HG02763 (cell line): Measurements from ENCODE around the gene PPP1R9A.

Experiments used
- ATAC-seq: cut with Tn5 transposase; IDR thresholded peaks from one replicate; pipeline ENCODE4 v1.9.1; 2021; ENCODE audit warnings: mild to moderate bottlenecking, moderate library complexity; ENCODE audit not compliant: unreplicated experiment

The PPP1R9A gene

GRCh38 chr7:95092324-95092723, 184.9 kb downstream of the PPP1R9A start:
- no peak for ATAC-seq

GRCh38 chr7:95095259-95095965, 188.0 kb downstream of the PPP1R9A start:
- ATAC-seq = no peak

DNA sequence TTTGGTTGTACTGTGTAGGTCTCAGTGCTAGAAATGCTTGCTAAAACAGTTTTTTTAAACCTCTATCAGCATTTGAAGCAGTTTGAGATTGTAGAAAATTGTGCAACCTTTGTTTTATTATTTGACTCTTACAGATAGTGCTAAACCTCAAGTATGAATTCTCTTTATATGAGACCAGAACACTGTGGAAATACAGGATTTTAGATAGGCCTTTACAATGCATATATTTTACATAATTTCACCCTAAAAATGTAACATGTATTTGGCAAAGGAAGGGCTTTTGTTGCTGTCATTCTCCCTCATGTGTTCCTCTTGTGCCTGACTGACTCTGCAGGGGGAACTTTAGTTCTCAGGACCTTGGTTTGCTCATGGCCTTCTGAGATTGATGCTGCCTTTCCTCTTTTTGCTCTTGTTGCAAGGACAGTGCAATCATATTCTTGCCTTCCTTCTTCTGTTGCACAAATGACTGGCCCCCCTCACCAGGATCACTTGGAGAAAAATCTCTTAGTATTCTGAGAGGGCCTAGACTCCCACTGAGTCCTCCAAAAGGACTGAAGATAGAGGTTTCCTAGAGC, 188.7 kb downstream of the PPP1R9A start:
- no peak for ATAC-seq

DNA sequence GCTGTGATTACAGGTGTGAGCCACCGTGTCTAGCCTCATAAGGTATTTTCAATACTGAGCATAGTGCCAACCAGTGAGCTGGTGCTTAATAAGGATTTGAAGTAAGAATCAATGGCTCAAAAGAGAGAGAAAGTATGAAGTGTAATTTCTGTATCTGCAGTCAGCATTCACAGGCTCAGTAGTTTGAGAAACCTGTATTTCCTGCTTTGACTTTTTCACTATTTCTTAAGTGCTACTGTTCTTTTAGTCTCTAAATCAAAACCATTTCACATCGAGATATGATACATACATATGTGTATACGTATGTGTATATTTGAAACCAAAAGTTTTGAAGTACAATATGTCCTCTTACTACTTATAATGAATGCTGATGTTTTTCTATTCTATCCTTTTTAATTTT, 189.9 kb downstream of the PPP1R9A start:
- no peak for ATAC-seq

DNA sequence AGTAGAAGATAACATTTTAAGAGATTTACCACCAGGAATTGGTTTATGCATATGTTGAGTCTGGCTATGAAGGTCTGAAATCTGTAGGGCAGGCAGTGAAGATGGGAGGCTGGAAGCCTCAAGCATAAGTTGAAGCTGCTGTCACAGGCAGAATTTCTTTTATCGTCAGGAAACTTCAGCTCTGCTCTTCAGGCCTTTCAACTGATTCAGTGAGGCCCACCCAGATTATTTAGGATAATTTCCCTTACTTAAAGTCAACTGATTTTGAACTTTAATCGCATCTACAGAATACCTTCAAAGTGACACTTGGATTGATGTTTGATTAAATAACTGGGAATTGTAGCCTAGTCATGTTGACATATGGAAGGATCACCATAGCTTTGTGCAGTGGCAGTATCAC, 190.5 kb downstream of the PPP1R9A start:
- ATAC-seq = no peak

- ATAC-seq = no peak
These were observed 191.7 kb downstream of the PPP1R9A start for GRCh38 chr7:95099106-95099505.

- ATAC-seq = no peak
These were observed 194.0 kb downstream of the PPP1R9A start for GRCh38 chr7:95101422-95101821.

DNA sequence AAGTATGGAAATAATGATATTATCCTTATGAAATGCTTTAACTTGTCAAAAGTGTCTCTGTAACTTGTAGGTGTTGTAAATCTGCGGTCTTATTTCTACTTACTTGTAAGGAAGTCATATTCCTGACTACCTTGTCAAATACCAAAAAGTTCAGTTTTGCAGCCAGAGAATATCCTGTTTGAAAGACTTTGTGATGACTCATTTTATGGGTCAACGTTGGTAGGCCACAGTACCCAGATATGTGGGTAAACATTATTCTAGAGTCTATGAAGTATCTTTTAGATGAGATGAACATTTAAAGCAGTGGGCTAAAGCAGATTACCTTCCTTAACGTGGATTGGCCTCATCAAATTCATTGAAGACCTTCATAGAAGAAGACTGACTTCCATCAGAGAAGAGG, 195.3 kb downstream of the PPP1R9A start:
- no peak for ATAC-seq

- ATAC-seq = no peak
These were observed 197.3 kb downstream of the PPP1R9A start for GRCh38 chr7:95104739-95105138.

DNA sequence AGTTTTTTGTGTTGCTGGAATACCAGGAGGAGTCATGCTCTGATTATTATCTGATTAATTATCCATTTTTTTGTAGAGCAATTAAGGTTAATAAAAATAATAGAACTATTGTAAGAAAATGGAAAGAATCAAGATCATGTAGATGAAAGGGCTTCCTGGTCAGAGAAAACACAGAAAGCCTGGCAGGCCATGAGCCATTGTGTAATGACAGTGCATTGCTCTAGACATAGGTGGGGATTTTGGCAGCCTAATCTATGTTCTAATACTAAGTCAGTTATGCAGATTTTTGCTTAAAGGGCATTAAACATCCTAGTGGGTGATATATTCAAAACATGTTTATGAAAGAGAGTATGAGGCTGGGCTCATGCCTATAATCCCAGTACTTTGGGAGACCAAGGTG, 198.2 kb downstream of the PPP1R9A start:
- no peak for ATAC-seq

DNA sequence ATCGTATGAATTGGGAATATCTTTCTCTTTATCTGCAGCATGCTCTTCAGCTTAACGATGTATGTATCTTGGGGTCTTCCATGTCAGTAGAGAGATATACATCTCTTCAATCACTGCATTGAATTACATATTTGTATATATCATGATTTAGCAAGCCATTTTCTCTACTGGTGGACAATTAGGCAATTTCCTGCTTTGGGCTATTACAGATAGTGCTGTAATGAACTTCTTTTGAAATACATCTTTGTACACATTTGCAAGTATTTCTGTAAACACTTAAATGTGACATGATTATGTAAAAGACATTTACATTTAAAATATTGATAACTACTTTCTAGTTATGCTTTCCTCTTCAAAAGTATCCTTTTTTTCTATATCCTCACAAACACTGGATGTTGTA, 199.0 kb downstream of the PPP1R9A start:
- no peak for ATAC-seq

- ATAC-seq = no peak
These were observed 203.3 kb downstream of the PPP1R9A start for GRCh38 chr7:95110707-95111106.

GRCh38 chr7:95113590-95113989, 206.2 kb downstream of the PPP1R9A start:
- no peak for ATAC-seq

DNA sequence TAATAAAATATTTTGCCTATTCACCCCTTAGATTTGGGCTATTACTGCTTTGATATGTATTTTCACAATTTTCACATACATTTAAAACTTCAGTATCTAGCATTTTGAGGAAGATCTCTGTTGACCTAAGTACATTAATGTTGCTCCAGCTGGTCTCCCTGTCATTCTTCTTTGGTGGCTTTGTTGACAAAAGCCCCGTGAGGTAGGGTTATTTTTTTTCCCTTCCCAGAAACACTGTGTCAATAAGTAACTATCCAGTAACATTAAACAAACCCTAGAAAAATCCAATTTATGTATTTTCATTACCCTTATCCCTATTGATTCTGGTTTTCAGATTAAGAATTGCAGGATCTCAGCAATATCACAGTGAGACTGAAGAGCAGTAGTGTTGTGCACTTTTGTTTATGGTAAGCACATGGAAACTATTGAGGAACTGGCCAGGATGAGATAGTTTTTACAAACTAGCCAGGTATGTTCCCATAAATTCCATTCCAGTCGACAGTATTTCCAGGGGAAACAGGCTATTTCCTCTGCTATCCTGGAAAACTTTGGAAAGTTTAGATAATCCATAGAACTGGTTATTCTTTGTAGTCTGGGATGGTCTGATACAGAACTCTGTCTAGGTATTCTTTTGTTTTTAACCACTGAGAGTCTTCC, 218.8 kb downstream of the PPP1R9A start:
- no peak for ATAC-seq

DNA sequence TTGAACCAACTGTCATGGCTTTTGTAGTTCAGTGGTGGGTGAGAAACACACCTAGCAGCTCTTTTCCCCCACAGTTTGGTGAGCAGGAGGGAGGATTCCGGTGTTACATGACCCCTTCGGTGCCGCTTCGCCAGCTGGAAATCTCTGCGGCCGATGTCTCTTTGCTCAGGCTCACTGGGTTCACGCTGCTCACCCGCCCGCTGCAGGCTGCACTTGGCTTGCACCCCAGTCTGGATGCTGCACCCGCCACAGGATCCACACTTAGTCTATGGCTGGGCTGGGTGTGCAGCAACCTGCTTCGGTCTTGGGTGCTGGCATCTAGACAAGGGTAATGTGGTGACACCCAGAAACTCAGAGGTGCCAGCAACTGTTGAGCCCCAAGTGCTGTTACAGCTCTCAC, 225.1 kb downstream of the PPP1R9A start:
- ATAC-seq = no peak

GRCh38 chr7:95139922-95140321, 232.5 kb downstream of the PPP1R9A start:
- no peak for ATAC-seq

- no peak for ATAC-seq
These were observed 234.4 kb downstream of the PPP1R9A start for GRCh38 chr7:95141755-95142154.

GRCh38 chr7:95144256-95144655, 236.9 kb downstream of the PPP1R9A start:
- ATAC-seq = no peak

DNA sequence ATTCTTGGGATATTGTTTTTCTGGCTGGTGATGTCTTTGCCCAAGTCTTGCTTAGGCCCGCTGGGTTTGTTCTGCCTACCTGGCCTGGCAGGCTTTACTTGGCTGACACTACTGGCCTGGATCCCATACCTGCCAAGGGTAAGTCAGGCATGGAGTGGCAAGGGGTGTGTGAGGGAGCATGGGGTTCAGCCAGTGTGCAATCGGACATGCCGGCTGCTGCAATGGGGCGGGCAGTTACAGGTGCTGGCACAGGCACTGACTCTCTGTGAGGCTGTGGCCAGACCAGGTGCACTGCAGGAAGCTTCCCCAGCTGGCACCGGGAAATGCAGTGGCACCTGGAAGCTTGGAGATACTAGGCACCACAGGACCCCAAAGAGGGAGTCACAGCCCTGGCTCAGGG, 248.6 kb downstream of the PPP1R9A start:
- ATAC-seq = no peak

GRCh38 chr7:95157381-95157780, 250.0 kb downstream of the PPP1R9A start:
- no peak for ATAC-seq

- no peak for ATAC-seq
These were observed 262.3 kb downstream of the PPP1R9A start for GRCh38 chr7:95169678-95170077.

DNA sequence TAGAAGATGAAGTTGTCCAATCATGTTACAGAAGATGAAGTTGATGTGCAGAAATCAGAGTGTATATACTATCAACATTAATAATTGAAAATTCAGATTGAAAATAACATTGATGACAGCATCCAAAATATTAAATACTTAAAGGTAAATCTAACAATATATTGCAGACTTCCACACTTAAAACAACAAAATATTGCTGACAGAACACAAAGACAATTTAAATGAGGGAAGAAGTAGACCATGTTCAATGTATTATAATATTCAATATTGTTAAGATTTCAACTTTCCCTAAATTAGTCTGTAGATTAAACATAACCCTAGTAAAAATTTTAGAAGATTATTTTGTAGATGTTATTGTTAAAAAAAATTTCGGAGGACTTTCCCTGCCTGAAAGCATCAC, 265.0 kb downstream of the PPP1R9A start:
- no peak for ATAC-seq
